K562 (cell line): ENCODE data around the gene MAP1LC3B. TPM values are rescaled to one million over a fixed set of nuclear protein-coding genes. Genes with fewer than 3 reads are reported as not detected.

Experiments
- ATAC-seq: fragments of 200-7000 bp; cut with Tn5 transposase; 3 replicates; pipeline ENCODE4 v1.9.1; 2020; ENCODE audit warnings: moderate library complexity
- BruUV-seq: library from RNA; stranded (reverse); fragments of 400-500 nt; replicated peaks from 2 replicates; lab custom pipeline; 2021; lab: Mats Ljungman, UMichigan
- CTCF ChIA-PET: fragments of 300-600 bp; formaldehyde crosslinking; extraction: SDS; loops from one replicate; lab custom pipeline; 2021; ENCODE audit warnings: low intra/inter-chr PET ratio; lab: Yijun Ruan, JAX
- POLR2A ChIA-PET: fragments of 300-600, 350-650 bp; sonication (Branson Sonifier 250); formaldehyde crosslinking; extraction: SDS; loops from one replicate; lab custom pipeline; 2021; ENCODE audit warnings: antibody characterized with exemption, inconsistent platforms; lab: Yijun Ruan, JAX
- DNase-seq, 4 experiments: peaks; one replicate each; pipeline versions ENCODE4 v3.0.0 to v3.0.0-alpha.2; 2011 to 2018; ENCODE audit warnings: low spot score in 3 of 4, mixed read lengths in 3 of 4; ENCODE audit errors: extremely low read depth in 1 of 4
- FAIRE-seq: peaks from 2 replicates; lab custom pipeline; 2011; peaks lifted over from hg19 to GRCh38; lab: Jason Lieb, UNC
- H2AFZ ChIP-seq: 2 replicates; pipeline ENCODE4 v1.6.0; 2011; ENCODE audit warnings: low read depth, low read length, control low read depth, inconsistent platforms
- H3K27ac ChIP-seq: fragments of 200-600 bp; 3 replicates; pipeline ENCODE4 v1.8.0; 2011; ENCODE audit warnings: low read depth, mild to moderate bottlenecking, control low read depth, inconsistent platforms, low read length, moderate library complexity, mixed read lengths; ENCODE audit errors: extremely low read depth
- H3K27me3 ChIP-seq, 2 experiments: fragments of 300-600 bp in 1 of 2; 2 replicates in 1 of 2; 3 replicates in 1 of 2; pipeline versions ENCODE4 v1.6.0 to v1.8.0; 2011; ENCODE audit warnings: inconsistent platforms in 2 of 2, low read length in 2 of 2, mild to moderate bottlenecking in 1 of 2, mixed read lengths in 1 of 2, moderate library complexity in 1 of 2; ENCODE audit not compliant: control insufficient read depth in 2 of 2, insufficient read depth in 2 of 2
- H3K36me3 ChIP-seq: fragments of 300-600 bp; 3 replicates; pipeline ENCODE4 v1.8.0; 2011; ENCODE audit warnings: mild to moderate bottlenecking, low read length, inconsistent platforms; ENCODE audit not compliant: control insufficient read depth, insufficient read depth
- H3K4me1 ChIP-seq, 2 experiments: fragments of 200-600 bp in 1 of 2; replicated peaks in 1 of 2; 2 replicates in 1 of 2; 3 replicates in 1 of 2; pipeline versions ENCODE4 v1.5.1 to v1.8.0; 2011; ENCODE audit warnings: inconsistent platforms in 2 of 2, low read length in 2 of 2, mild to moderate bottlenecking in 1 of 2, mixed read lengths in 1 of 2, moderate library complexity in 1 of 2; ENCODE audit not compliant: control insufficient read depth in 2 of 2, insufficient read depth in 2 of 2
- H3K4me2 ChIP-seq: 2 replicates; pipeline ENCODE4 v1.6.1; 2011; ENCODE audit warnings: low read length, control low read depth, inconsistent platforms, mixed read lengths; ENCODE audit not compliant: insufficient read depth
- H3K4me3 ChIP-seq: fragments of 200-600 bp; sonication (generic), shearing (Covaris generic); 2 replicates; pipeline ENCODE4 v1.5.1; 2016; ENCODE audit warnings: control low read depth, inconsistent platforms
- H3K79me2 ChIP-seq: fragments of 200-600 bp; 3 replicates; pipeline ENCODE4 v1.8.0; 2011; ENCODE audit warnings: low read length, inconsistent platforms; ENCODE audit not compliant: control insufficient read depth, insufficient read depth
- H3K9ac ChIP-seq, 2 experiments: 2 replicates each; pipeline versions ENCODE4 v1.6.0 to v1.6.1; 2011; ENCODE audit warnings: low read depth in 2 of 2, low read length in 2 of 2, control low read depth in 1 of 2, inconsistent platforms in 1 of 2, mild to moderate bottlenecking in 1 of 2, mixed read lengths in 1 of 2; ENCODE audit not compliant: insufficient read depth in 1 of 2
- H3K9me1 ChIP-seq: one replicate; pipeline ENCODE4 v1.6.0; 2011; ENCODE audit warnings: inconsistent platforms, mild to moderate bottlenecking, low read length, moderate library complexity; ENCODE audit not compliant: control insufficient read depth, insufficient read depth
- H3K9me3 ChIP-seq: replicated peaks from 2 replicates; pipeline ENCODE4 v1.5.1; 2011; ENCODE audit warnings: low read depth, low read length, inconsistent platforms; ENCODE audit not compliant: control insufficient read depth, insufficient read depth
- H4K20me1 ChIP-seq: replicated peaks from 2 replicates; pipeline ENCODE4 v1.6.1; 2011; ENCODE audit warnings: low read length, inconsistent platforms, mixed read lengths; ENCODE audit not compliant: control insufficient read depth, insufficient read depth
- CREB3 ChIP-seq: fragments of 450-650 bp; conservative IDR thresholded peaks from 2 replicates; pipeline ENCODE4 v1.6.1; 2016; ENCODE audit warnings: missing genetic modification characterization, low read depth, mild to moderate bottlenecking, missing compliant biosample characterization, moderate library complexity
- DMBX1 ChIP-seq: fragments of 250-450 bp; sonication (Bioruptor Pico); IDR thresholded peaks from 2 replicates; pipeline ENCODE4 v1.8.0; 2022; ENCODE audit warnings: inconsistent platforms, mild to moderate bottlenecking, moderate library complexity, borderline replicate concordance
- EGR1 ChIP-seq: fragments of 450-650 bp; conservative IDR thresholded peaks from 2 replicates; pipeline ENCODE4 v1.6.1; 2017; ENCODE audit warnings: mild to moderate bottlenecking
- GABPA ChIP-seq: fragments of 200-800 bp; sonication (Bioruptor generic); conservative IDR thresholded peaks from 2 replicates; pipeline ENCODE4 v1.6.1; 2016; ENCODE audit warnings: low read depth, missing genetic modification characterization, missing compliant biosample characterization
- HDAC6 ChIP-seq: IDR thresholded peaks from 2 replicates; pipeline ENCODE4 v1.6.1; 2012; ENCODE audit warnings: low read depth, mild to moderate bottlenecking, control low read depth, inconsistent platforms, low read length, moderate library complexity
- HOMEZ ChIP-seq: fragments of 250-450 bp; sonication (Bioruptor Pico); IDR thresholded peaks from 2 replicates; pipeline ENCODE4 v1.4.0; 2020; ENCODE audit warnings: mild to moderate bottlenecking, moderate library complexity
- POLR2A ChIP-seq: fragments of 450-650 bp; conservative IDR thresholded peaks from 2 replicates; pipeline ENCODE4 v1.6.1; 2016
- SIN3A ChIP-seq, 2 experiments: fragments of 150-350 bp in 1 of 2; IDR thresholded peaks; 2 replicates each; pipeline ENCODE4 v1.6.1; 2011 to 2016; ENCODE audit warnings: borderline replicate concordance in 2 of 2, low read depth in 2 of 2, low read length in 2 of 2, mild to moderate bottlenecking in 2 of 2, moderate library complexity in 2 of 2; ENCODE audit not compliant: control insufficient read depth in 1 of 2
- TFAM ChIP-seq: fragments of 250-450 bp; sonication (Bioruptor Pico); conservative IDR thresholded peaks from 2 replicates; pipeline ENCODE4 v1.5.0; 2021; ENCODE audit warnings: mild to moderate bottlenecking, moderate library complexity
- ZNF12 ChIP-seq: sonication (generic); formaldehyde crosslinking; IDR thresholded peaks from 2 replicates; pipeline ENCODE4 v1.4.0; 2020; ENCODE audit warnings: mild to moderate bottlenecking, missing genetic modification reagents
- ZNF655 ChIP-seq: fragments of 250-450 bp; sonication (Bioruptor Pico); IDR thresholded peaks from 2 replicates; pipeline ENCODE4 v1.5.0; 2021
- WGBS: fragments of 100-300 bp; shearing (Covaris generic); methylation state at CpG from one replicate; pipeline ENCODE4 v1.1.6; 2016; ENCODE audit warnings: low coverage, mixed read lengths; ENCODE audit not compliant: insufficient coverage; ENCODE audit errors: missing lambda C conversion rate; 5-methylcytosine and 5-hydroxymethylcytosine counted together
- in situ Hi-C: fragments of 300-500 bp; cut with MboI; formaldehyde crosslinking; loops from 4 replicates; pipeline ENCODE4 v1.15.0; 2018; ENCODE audit warnings: inconsistent platforms, mixed read lengths
- intact Hi-C: fragments of 100-400 bp; cut with micrococcal nuclease; formaldehyde crosslinking; loops from 2 replicates; pipeline ENCODE4 v1.14.2; 2022
- polyA plus RNA-seq, 8 experiments: library from polyadenylated mRNA; depleted of rRNA in 4 of 8; stranded (reverse) in 5 of 8; unstranded in 3 of 8; fragments of >200 nt; fragmentation: Nextera tagmentation in 2 of 8; fragmentation: Illumina TruSeq in 1 of 8; extraction: Ambion mirVana in 2 of 8; extraction: Trizol in 1 of 8; gene quantifications; 2 replicates each; pipeline versions ENCODE4 v1.2.1 to v1.2.3, GENCODE V29; 2011 to 2014; ENCODE audit warnings: inconsistent platforms in 1 of 8, missing spikeins in 1 of 8
- total RNA-seq, 7 experiments: library from RNA; depleted of rRNA in 6 of 7; stranded (reverse); fragments of >200 nt in 6 of 7; fragmentation: Illumina TruSeq in 2 of 7; extraction: Trizol in 2 of 7; gene quantifications; 2 replicates each; pipeline versions ENCODE4 v1.2.1 to v1.2.3, GENCODE V29; 2011 to 2021; ENCODE audit warnings: low replicate concordance in 1 of 7

The MAP1LC3B gene
- total and polyA plus RNA-seq, 9 of the 15 experiments (the other 6 are each of a cell fraction or from before 2014, with no cell fraction given): 16.0 to 81.5 (median 36.7) TPM

GRCh38 chr16:87375426-87376135, 16.6 kb upstream of the MAP1LC3B start:
- POLR2A ChIA-PET: interaction anchor here (1.4 to 2.1 kb wide), 2 partner anchors 12 to 13 kb away, joined by 5 to 7 read pairs; no protein-coding TSS in a partner anchor
- 89% methylated on average over 7 of the region's 9 CpGs for WGBS
- in situ Hi-C loops (no loop called here), intact Hi-C loops (no loop called here)
- Histone ChIP-seq H3K4me3 (no peak overlapping the region), H3K79me2 (peaks cover 87% of the 10 kb centered on the region), H3K27me3 (no peaks in the 10 kb centered on the region), H3K27ac (no peak overlapping the region; the same call in 2 of the 3 replicates), H3K4me2 (no peak overlapping the region), H2AFZ (no peak overlapping the region), H3K36me3 (peaks cover 24% of the 10 kb centered on the region; the same call in 2 of the 3 replicates), H3K4me1 (peaks cover 12 to 17% of the 10 kb centered on the region in 2 experiments; a peak in 4 of 5 replicates), H3K9me3 (no peaks in the 10 kb centered on the region), H4K20me1 (peaks cover 3% of the 10 kb centered on the region; the same call in 1 of the 2 replicates), H3K9me1 (no peaks in the 10 kb centered on the region), H3K9ac (no peak overlapping the region)
- FAIRE-seq (no peak), DNase-seq (no peak), ATAC-seq (no peak)
- CTCF ChIA-PET: no interaction called here
- TF ChIP-seq TFAM (no peak), CREB3 (tag) (no peak), ZNF12 (CRISPR knock-in tag) (no peak), DMBX1 (CRISPR knock-in tag) (no peak), POLR2A (no peak), SIN3A (IDR thresholded peaks at IDR 0.05; ENCODE audit: borderline replicate concordance in 2 of 2, control insufficient read depth in 1 of 2, low read depth in 2 of 2, low read length in 2 of 2) (no peak), HDAC6 (no peak), EGR1 (no peak), ZNF655 (CRISPR knock-in tag) (no peak), HOMEZ (CRISPR knock-in tag) (no peak), GABPA (tag) (no peak)
- BruUV-seq: no TSS peak
